CD8-positive, alpha-beta memory T cell (primary cell): ENCODE data around the gene DNAJC27. TPM values are rescaled to one million over a fixed set of nuclear protein-coding genes. Genes with fewer than 3 reads are reported as not detected.

ENCODE experiments used
- CTCF ChIA-PET: fragments of 350-600 bp; sonication (Branson Sonifier 250); formaldehyde crosslinking; loops from one replicate; lab custom pipeline; 2021; ENCODE audit warnings: antibody characterized with exemption; lab: Charles Lee
- POLR2A ChIA-PET: fragments of 350-600 bp; sonication (Branson Sonifier 250); formaldehyde crosslinking; loops from one replicate; lab custom pipeline; 2021; ENCODE audit warnings: antibody characterized with exemption; lab: Charles Lee
- DNase-seq, 5 donors: peaks; one replicate each; pipeline versions ENCODE4 v3.0.0 to v3.0.0-alpha.2; 2020 to 2022; ENCODE audit warnings: mixed read lengths in 1 of 5
- H3K27ac ChIP-seq: one replicate; pipeline ENCODE4 v1.7.0; 2013; ENCODE audit warnings: low read depth, mild to moderate bottlenecking, low read length, moderate library complexity
- H3K27me3 ChIP-seq: 2 replicates; pipeline ENCODE4 v1.7.0; 2013; ENCODE audit warnings: low read length, mild to moderate bottlenecking; ENCODE audit not compliant: insufficient read depth, poor library complexity, severe bottlenecking
- H3K36me3 ChIP-seq: 2 replicates; pipeline ENCODE4 v1.7.0; 2013; ENCODE audit warnings: mild to moderate bottlenecking, low read length, moderate library complexity; ENCODE audit not compliant: insufficient read depth
- H3K4me1 ChIP-seq: 2 replicates; pipeline ENCODE4 v1.7.0; 2013; ENCODE audit warnings: mild to moderate bottlenecking, low read length, moderate library complexity; ENCODE audit not compliant: insufficient read depth
- H3K4me3 ChIP-seq: 2 replicates; pipeline ENCODE4 v1.7.0; 2013; ENCODE audit warnings: mild to moderate bottlenecking, low read length
- H3K9me3 ChIP-seq: 2 replicates; pipeline ENCODE4 v1.7.0; 2013; ENCODE audit warnings: mild to moderate bottlenecking, low read length
- H3K27ac Mint-ChIP-seq, 8 donors: one replicate each; pipeline ENCODE4 v1.8.0; 2020 to 2021; ENCODE audit warnings: mixed read lengths in 8 of 8, mild to moderate bottlenecking in 6 of 8, inconsistent platforms in 3 of 8, moderate library complexity in 3 of 8
- H3K27me3 Mint-ChIP-seq, 2 donors: one replicate each; pipeline ENCODE4 v1.8.0; 2020 to 2021; ENCODE audit warnings: mixed read lengths in 2 of 2, mild to moderate bottlenecking in 1 of 2, moderate library complexity in 1 of 2
- H3K36me3 Mint-ChIP-seq, 3 donors: one replicate each; pipeline ENCODE4 v1.8.0; 2020 to 2021; ENCODE audit warnings: mixed read lengths in 3 of 3, inconsistent platforms in 1 of 3, mild to moderate bottlenecking in 1 of 3
- H3K4me1 Mint-ChIP-seq, 3 donors: one replicate each; pipeline ENCODE4 v1.8.0; 2020 to 2021; ENCODE audit warnings: mixed read lengths in 3 of 3, inconsistent platforms in 1 of 3, mild to moderate bottlenecking in 1 of 3
- H3K4me3 Mint-ChIP-seq, 7 donors: one replicate each; pipeline ENCODE4 v1.8.0; 2020 to 2021; ENCODE audit warnings: mixed read lengths in 7 of 7, mild to moderate bottlenecking in 6 of 7, moderate library complexity in 4 of 7, inconsistent platforms in 2 of 7
- H3K9me3 Mint-ChIP-seq, 5 donors: one replicate each; pipeline ENCODE4 v1.8.0; 2020 to 2022; ENCODE audit warnings: mixed read lengths in 5 of 5, mild to moderate bottlenecking in 3 of 5, moderate library complexity in 2 of 5, inconsistent platforms in 1 of 5
- polyA plus RNA-seq: library from polyadenylated mRNA; unstranded; fragments of 300-500 nt; fragmentation: Illumina TruSeq; gene quantifications from one replicate; pipeline ENCODE4 v1.2.3, GENCODE V29; 2021
- total RNA-seq, 2 experiments: library from RNA; stranded (reverse); gene quantifications; one replicate each; pipeline ENCODE4 v1.2.3, GENCODE V29; 2021

The DNAJC27 gene
- total and polyA plus RNA-seq, 3 experiments from 2014 or later: 2.8 to 4.7 (median 4.4) TPM

DNA sequence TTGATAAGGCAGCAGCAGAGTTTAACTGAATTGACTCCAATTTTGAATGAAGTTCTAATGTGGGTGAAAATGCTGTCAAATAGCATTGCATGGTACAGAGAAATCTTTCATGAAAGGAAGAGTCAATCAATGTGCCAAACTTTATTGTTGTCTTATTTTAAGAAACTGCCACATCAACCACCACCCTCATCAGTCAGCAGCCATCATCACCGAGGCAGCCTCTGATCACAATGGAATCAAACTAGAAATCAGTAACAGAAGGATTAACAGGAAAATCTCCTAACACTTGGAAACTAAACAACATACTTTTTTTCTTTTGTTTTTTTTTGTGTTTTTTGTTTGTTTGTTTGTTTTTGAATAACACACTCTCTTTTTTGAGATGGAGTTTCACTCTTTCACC, 9.9 kb downstream of the DNAJC27 start:
- no peaks in the 10 kb centered on the region for H3K4me1 ChIP-seq

DNA sequence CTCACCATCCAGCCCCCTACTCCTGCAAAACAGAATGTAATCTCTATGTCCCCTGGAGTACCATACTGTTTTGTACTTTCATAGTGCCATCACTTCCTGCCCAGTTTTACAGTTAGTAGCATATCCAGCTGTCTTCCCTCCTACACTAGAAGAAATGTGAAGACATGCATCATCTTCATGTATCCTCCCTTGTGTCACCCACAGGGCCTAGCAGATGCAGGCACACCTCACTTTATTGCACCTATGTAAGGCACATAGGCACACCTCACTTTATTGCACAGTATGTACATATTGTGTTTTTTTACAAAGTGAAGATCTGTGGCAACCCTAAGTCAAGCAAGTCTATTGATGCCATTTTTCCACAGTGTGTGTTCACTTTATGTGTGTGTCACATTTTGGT, 12.0 kb downstream of the DNAJC27 start:
- no peaks in the 10 kb centered on the region for H3K4me1 ChIP-seq
- H3K4me1 Mint-ChIP-seq: peaks cover 13 to 30% (median 15%) of the 10 kb centered on the region in 3 donors
- H3K36me3 Mint-ChIP-seq: peaks cover 52 to 94% (median 71%) of the 10 kb centered on the region in 3 donors
- POLR2A ChIA-PET: no interaction called here
- no peak overlapping the region for H3K4me3 Mint-ChIP-seq
- no peaks in the 10 kb centered on the region for H3K9me3 ChIP-seq
- no peaks in the 10 kb centered on the region for H3K27me3 Mint-ChIP-seq
- DNase-seq: no peak
- H3K9me3 Mint-ChIP-seq: peaks cover 7 to 11% (median 10%) of the 10 kb centered on the region in 5 donors
- CTCF ChIA-PET: no interaction called here
- peaks cover 36% of the 10 kb centered on the region for H3K36me3 ChIP-seq
- H3K27ac ChIP-seq: no peak overlapping the region
- H3K4me3 ChIP-seq: no peak overlapping the region
- H3K27ac Mint-ChIP-seq: peak overlapping the region in 2 of 8 donors; percentile 4 to 68
- no peaks in the 10 kb centered on the region for H3K27me3 ChIP-seq

More for the DNA sequence above, 9.9 kb downstream of the DNAJC27 start:
- POLR2A ChIA-PET: no interaction called here
- Histone ChIP-seq H3K27ac (no peak overlapping the region), H3K9me3 (no peaks in the 10 kb centered on the region), H3K4me3 (no peak overlapping the region), H3K27me3 (no peaks in the 10 kb centered on the region), H3K36me3 (peaks cover 18% of the 10 kb centered on the region)
- no peak overlapping the region for H3K27ac Mint-ChIP-seq
- H3K4me1 Mint-ChIP-seq: peaks cover 13 to 30% (median 15%) of the 10 kb centered on the region in 3 donors
- H3K9me3 Mint-ChIP-seq: peaks cover 0 to 2% (median 0%) of the 10 kb centered on the region in 5 donors
- H3K4me3 Mint-ChIP-seq: no peak overlapping the region
- H3K36me3 Mint-ChIP-seq: peaks cover 40 to 88% (median 58%) of the 10 kb centered on the region in 3 donors
- no peaks in the 10 kb centered on the region for H3K27me3 Mint-ChIP-seq
- CTCF ChIA-PET: interaction anchor here (2.0 kb wide), 1 partner anchor 14 kb away, joined by 6 read pairs; no protein-coding TSS in a partner anchor
- DNase-seq: no peak

DNA sequence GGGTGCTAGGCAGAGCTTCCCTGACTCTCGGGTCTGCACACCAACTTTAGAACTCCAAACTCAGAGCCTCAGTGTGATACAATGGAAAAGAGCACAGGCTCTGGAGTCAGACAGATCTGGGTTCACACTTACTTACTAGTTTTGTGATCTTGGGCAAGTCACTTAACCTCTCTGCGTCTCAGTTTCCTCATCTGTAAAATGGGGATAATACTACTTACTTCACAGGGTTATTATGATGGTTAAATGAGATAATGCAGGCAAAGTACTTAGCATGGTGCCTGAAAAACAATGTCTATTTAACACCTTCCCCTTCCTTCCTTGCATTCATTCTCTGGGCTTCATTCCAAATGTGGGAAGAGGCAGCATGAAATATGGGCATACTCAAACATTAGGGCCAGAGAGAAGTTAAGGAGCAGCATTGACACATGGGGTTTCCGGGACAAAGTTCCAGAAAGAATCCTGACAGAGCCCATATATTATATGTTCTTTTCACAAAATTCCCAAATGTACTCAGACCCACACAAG, 13.3 kb downstream of the DNAJC27 start:
- Histone ChIP-seq H3K36me3 (peaks cover 36% of the 10 kb centered on the region), H3K27me3 (no peaks in the 10 kb centered on the region), H3K4me1 (no peaks in the 10 kb centered on the region), H3K4me3 (no peak overlapping the region), H3K27ac (no peak overlapping the region), H3K9me3 (no peaks in the 10 kb centered on the region)
- Mint-ChIP-seq H3K9me3 (peaks cover 7 to 14% (median 10%) of the 10 kb centered on the region in 5 donors), H3K4me3 (no peak overlapping the region), H3K4me1 (peaks cover 13 to 30% (median 15%) of the 10 kb centered on the region in 3 donors), H3K27ac (no peak overlapping the region), H3K36me3 (peaks cover 62 to 95% (median 69%) of the 10 kb centered on the region in 3 donors), H3K27me3 (no peaks in the 10 kb centered on the region)
- ChIA-PET CTCF (no interaction called here), POLR2A (no interaction called here)
- DNase-seq: no peak

DNA sequence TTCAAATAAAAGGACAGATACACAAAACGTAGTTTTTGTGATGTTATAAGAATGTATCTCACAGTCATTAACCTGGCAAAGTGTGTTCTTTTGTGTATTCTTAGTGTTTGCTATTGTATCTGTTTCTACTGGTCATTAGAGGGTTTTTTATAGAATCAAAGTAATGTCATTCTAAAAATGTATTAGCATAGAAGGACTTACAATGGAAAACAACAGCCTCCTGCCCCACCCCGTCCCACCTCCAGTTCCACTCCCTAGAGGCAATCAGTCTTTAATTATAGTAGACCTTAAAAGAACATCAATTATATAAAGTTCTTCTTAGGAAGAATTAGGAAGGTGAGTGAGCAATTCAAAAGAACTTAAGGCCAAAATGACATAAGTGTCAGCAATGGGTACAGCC, 13.8 kb downstream of the DNAJC27 start:
- DNase-seq: no peak
- Mint-ChIP-seq H3K27me3 (no peaks in the 10 kb centered on the region), H3K36me3 (peaks cover 62 to 93% (median 68%) of the 10 kb centered on the region in 3 donors), H3K9me3 (peaks cover 7 to 14% (median 10%) of the 10 kb centered on the region in 5 donors), H3K27ac (no peak overlapping the region), H3K4me1 (peaks cover 13 to 30% (median 15%) of the 10 kb centered on the region in 3 donors), H3K4me3 (no peak overlapping the region)
- no peak overlapping the region for H3K4me3 ChIP-seq
- no peaks in the 10 kb centered on the region for H3K9me3 ChIP-seq
- ChIA-PET CTCF (no interaction called here), POLR2A (no interaction called here)
- H3K27ac ChIP-seq: no peak overlapping the region
- H3K36me3 ChIP-seq: peaks cover 39% of the 10 kb centered on the region
- no peaks in the 10 kb centered on the region for H3K27me3 ChIP-seq
- no peaks in the 10 kb centered on the region for H3K4me1 ChIP-seq

DNA sequence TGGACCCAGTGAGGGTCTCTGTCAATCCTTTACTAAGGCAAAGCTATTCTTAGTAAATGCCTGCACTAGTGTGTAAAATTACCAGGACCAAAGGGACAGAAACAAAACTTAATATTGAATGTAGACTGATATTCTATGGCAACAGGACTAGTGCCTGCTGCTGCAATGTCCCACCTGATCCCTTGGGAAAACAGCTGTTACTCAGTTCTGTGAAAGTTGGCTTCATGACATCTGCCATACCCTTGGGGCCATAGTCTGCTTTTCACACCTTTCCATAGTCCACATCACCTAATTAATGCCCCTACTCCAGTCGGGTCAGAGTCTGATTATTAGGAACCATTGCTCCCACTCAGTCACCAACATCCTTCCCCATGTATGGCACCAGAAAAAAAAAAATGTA, 14.5 kb downstream of the DNAJC27 start:
- Mint-ChIP-seq H3K4me3 (no peak overlapping the region), H3K4me1 (peaks cover 13 to 30% (median 13%) of the 10 kb centered on the region in 3 donors), H3K36me3 (peaks cover 63 to 94% (median 66%) of the 10 kb centered on the region in 3 donors), H3K27me3 (no peaks in the 10 kb centered on the region), H3K9me3 (peaks cover 7 to 14% (median 10%) of the 10 kb centered on the region in 5 donors), H3K27ac (peak overlapping the region in 1 of 8 donors; percentile 39)
- ChIA-PET CTCF (no interaction called here), POLR2A (no interaction called here)
- no peaks in the 10 kb centered on the region for H3K4me1 ChIP-seq
- H3K27me3 ChIP-seq: no peaks in the 10 kb centered on the region
- no peak overlapping the region for H3K27ac ChIP-seq
- peaks cover 39% of the 10 kb centered on the region for H3K36me3 ChIP-seq
- DNase-seq: no peak
- H3K4me3 ChIP-seq: no peak overlapping the region
- H3K9me3 ChIP-seq: no peaks in the 10 kb centered on the region

DNA sequence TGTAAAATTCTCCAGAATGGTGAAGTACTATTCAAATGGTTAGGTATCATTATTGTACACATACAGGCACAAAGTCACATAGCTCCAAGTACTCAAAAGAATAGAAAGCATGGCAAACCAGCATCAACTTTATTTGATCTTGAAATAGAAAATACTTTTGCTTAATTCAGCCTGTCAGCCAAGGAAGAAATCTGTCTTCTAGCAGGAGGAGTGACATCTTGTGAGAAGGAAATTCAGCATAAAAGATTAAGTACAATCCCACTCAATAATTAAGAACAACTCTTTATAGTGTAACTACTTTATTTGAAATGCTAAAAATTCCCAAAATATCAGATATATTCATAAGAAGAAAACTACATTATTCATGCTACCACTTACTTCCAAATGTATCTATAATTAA, 15.8 kb downstream of the DNAJC27 start:
- DNase-seq: no peak
- Histone ChIP-seq H3K27ac (no peak overlapping the region), H3K4me1 (no peaks in the 10 kb centered on the region), H3K27me3 (no peaks in the 10 kb centered on the region), H3K36me3 (peaks cover 43% of the 10 kb centered on the region), H3K9me3 (no peaks in the 10 kb centered on the region), H3K4me3 (no peak overlapping the region)
- Mint-ChIP-seq H3K27me3 (no peaks in the 10 kb centered on the region), H3K27ac (no peak overlapping the region), H3K4me1 (peaks cover 13 to 21% (median 13%) of the 10 kb centered on the region in 3 donors), H3K4me3 (no peak overlapping the region), H3K36me3 (peaks cover 58 to 94% (median 62%) of the 10 kb centered on the region in 3 donors), H3K9me3 (peaks cover 7 to 14% (median 10%) of the 10 kb centered on the region in 5 donors)
- CTCF ChIA-PET: no interaction called here
- POLR2A ChIA-PET: no interaction called here

DNA sequence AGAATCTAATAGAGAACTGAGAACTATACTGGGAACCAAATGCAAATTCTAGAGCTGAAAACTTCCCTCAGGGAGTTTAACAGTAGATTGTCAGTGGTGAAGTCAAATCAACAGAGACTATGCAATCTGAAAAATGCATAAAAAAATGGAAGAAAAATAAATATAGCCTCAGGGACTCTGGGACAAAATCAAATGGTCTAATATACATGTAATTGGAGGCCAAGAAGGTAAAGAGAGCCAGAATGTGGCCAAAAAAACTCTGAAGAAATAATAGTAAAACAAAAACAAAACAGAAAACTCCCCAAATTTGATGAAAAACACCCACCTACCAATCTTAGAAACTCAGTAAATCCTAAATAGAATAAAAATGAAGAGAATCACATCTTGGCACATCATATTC, 16.5 kb downstream of the DNAJC27 start:
- no peak overlapping the region for H3K27ac ChIP-seq
- peaks cover 7 to 14% (median 10%) of the 10 kb centered on the region in 5 donors for H3K9me3 Mint-ChIP-seq
- H3K4me3 ChIP-seq: no peak overlapping the region
- H3K27ac Mint-ChIP-seq: no peak overlapping the region
- H3K27me3 ChIP-seq: no peaks in the 10 kb centered on the region
- no peaks in the 10 kb centered on the region for H3K9me3 ChIP-seq
- CTCF ChIA-PET: no interaction called here
- H3K4me1 ChIP-seq: no peaks in the 10 kb centered on the region
- peaks cover 8 to 14% (median 9%) of the 10 kb centered on the region in 3 donors for H3K4me1 Mint-ChIP-seq
- peaks cover 54 to 89% (median 60%) of the 10 kb centered on the region in 3 donors for H3K36me3 Mint-ChIP-seq
- H3K36me3 ChIP-seq: peaks cover 44% of the 10 kb centered on the region
- H3K4me3 Mint-ChIP-seq: no peak overlapping the region
- POLR2A ChIA-PET: no interaction called here
- DNase-seq: no peak
- no peaks in the 10 kb centered on the region for H3K27me3 Mint-ChIP-seq

DNA sequence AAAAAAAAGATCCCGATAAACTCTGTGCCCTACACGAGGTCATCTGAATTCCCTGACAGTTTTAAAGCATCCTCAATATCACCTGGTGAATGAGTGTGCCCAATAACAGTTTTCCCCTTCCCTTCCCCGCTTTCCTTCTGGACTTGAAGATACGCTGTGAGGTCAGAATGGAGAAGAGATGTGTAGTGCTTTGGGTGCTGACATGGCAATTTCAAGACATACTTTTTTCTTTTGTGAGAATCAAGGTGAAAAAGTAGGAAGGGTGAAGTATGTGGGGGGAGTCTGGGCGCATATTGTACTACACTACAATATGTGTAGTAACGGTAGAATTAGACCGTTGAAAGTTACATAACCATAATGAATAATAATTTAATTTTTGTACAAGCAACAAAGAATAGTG, 21.7 kb downstream of the DNAJC27 start:
- Histone ChIP-seq H3K36me3 (peaks cover 26% of the 10 kb centered on the region), H3K27ac (no peak overlapping the region), H3K27me3 (no peaks in the 10 kb centered on the region), H3K4me3 (no peak overlapping the region), H3K4me1 (no peaks in the 10 kb centered on the region), H3K9me3 (no peaks in the 10 kb centered on the region)
- ChIA-PET CTCF (no interaction called here), POLR2A (no interaction called here)
- DNase-seq: no peak
- Mint-ChIP-seq H3K4me1 (no peaks in the 10 kb centered on the region), H3K27ac (peak overlapping the region in 2 of 8 donors; percentile 5 to 54), H3K27me3 (no peaks in the 10 kb centered on the region), H3K9me3 (peaks cover 3 to 6% (median 3%) of the 10 kb centered on the region in 5 donors), H3K36me3 (peaks cover 17 to 84% (median 26%) of the 10 kb centered on the region in 3 donors), H3K4me3 (no peak overlapping the region)
